Lung (tissue), 12 donors: ENCODE results near the gene TMCC3. TPM values are rescaled to one million over a fixed set of nuclear protein-coding genes. Genes with fewer than 3 reads are reported as not detected.

Experiments
- ATAC-seq: fragments of 200-7000 bp; cut with Tn5 transposase; one replicate; pipeline ENCODE4 v1.9.1; 2020; ENCODE audit warnings: moderate number of reproducible peaks; ENCODE audit not compliant: insufficient read depth, low FRiP score
- DNase-seq, 3 donors: peaks; one replicate each; pipeline ENCODE4 v3.0.0-alpha.2; 2013 to 2017
- H3K27ac ChIP-seq, 2 donors: one replicate each; pipeline ENCODE4 v1.5.1; 2013; ENCODE audit warnings: mild to moderate bottlenecking in 2 of 2, moderate library complexity in 2 of 2, control low read depth in 1 of 2, inconsistent platforms in 1 of 2, low read depth in 1 of 2, low read length in 1 of 2
- H3K27me3 ChIP-seq, 3 donors: one replicate each; pipeline ENCODE4 v1.5.1; 2013; ENCODE audit warnings: low read length in 2 of 3; ENCODE audit not compliant: control insufficient read depth in 3 of 3, insufficient read depth in 3 of 3
- H3K36me3 ChIP-seq, 4 donors: one replicate each; pipeline ENCODE4 v1.5.1; 2013; ENCODE audit warnings: low read length in 4 of 4, mild to moderate bottlenecking in 1 of 4, moderate library complexity in 1 of 4; ENCODE audit not compliant: control insufficient read depth in 4 of 4, insufficient read depth in 4 of 4
- H3K4me1 ChIP-seq, 5 donors: one replicate each; pipeline ENCODE4 v1.5.1; 2013; ENCODE audit warnings: low read length in 5 of 5, mild to moderate bottlenecking in 2 of 5, moderate library complexity in 1 of 5; ENCODE audit not compliant: control insufficient read depth in 5 of 5, insufficient read depth in 5 of 5
- H3K4me3 ChIP-seq: one replicate; pipeline ENCODE4 v1.5.1; 2013; ENCODE audit warnings: mild to moderate bottlenecking, control low read depth, moderate library complexity
- H3K9ac ChIP-seq, 2 donors: one replicate each; pipeline ENCODE4 v1.5.1; 2013; ENCODE audit warnings: low read length in 2 of 2, control low read depth in 1 of 2; ENCODE audit not compliant: insufficient read depth in 1 of 2
- H3K9me3 ChIP-seq, 4 donors: one replicate each; pipeline ENCODE4 v1.5.1; 2013; ENCODE audit warnings: low read length in 3 of 4, mild to moderate bottlenecking in 1 of 4, moderate library complexity in 1 of 4; ENCODE audit not compliant: control insufficient read depth in 4 of 4, insufficient read depth in 3 of 4
- CTCF ChIP-seq: IDR thresholded peaks from 2 replicates; pipeline ENCODE4 v1.5.1; 2012; ENCODE audit warnings: mild to moderate bottlenecking; ENCODE audit errors: control extremely low read depth, extremely low read depth
- WGBS, 2 donors: extraction: QIAGEN DNeasy Blood & Tissue Kit; methylation state at CpG; one replicate each; pipeline ENCODE4 v1.1.7; 2013; 5-methylcytosine and 5-hydroxymethylcytosine counted together
- polyA plus RNA-seq, 2 donors: library from polyadenylated mRNA; stranded (reverse); fragments of 200-250 nt; gene quantifications; one replicate each; pipeline ENCODE4 v1.2.1, GENCODE V29; 2013
- total RNA-seq, 2 donors: library from RNA; depleted of rRNA in 1 of 2; stranded (reverse); fragments of >200 nt in 1 of 2; gene quantifications; one replicate each; pipeline ENCODE4 v1.2.1, GENCODE V29; 2014 to 2021
- donor health status: control.
- donor health status: control.
- donor health status: Bipolar disorder and iron deficiency.
- donor health status: healthy.
- donor health status: DM: yes; HTN: yes; CAD: no.

The TMCC3 gene
- total and polyA plus RNA-seq, 4 donors = 1.7 to 17.8 (median 7.6) TPM

GRCh38 chr12:94678849-94679248 is 28.5 kb upstream of the TMCC3 start:
- no peak for TF ChIP-seq CTCF
- no peak for ATAC-seq
- H3K9me3 ChIP-seq = no peaks in the 10 kb centered on the region
- H3K36me3 ChIP-seq = no peaks in the 10 kb centered on the region
- H3K4me1 ChIP-seq = peaks cover 0 to 4% (median 0%) of the 10 kb centered on the region in 5 donors
- WGBS, 2 donors = 96 to 97% methylated on average over 6 of the region's 6 CpGs
- H3K4me3 ChIP-seq = no peak overlapping the region
- DNase-seq = no peak
- H3K9ac ChIP-seq = no peak overlapping the region
- H3K27ac ChIP-seq = no peak overlapping the region
- no peaks in the 10 kb centered on the region for H3K27me3 ChIP-seq

- no peak for TF ChIP-seq CTCF
- Histone ChIP-seq H3K36me3 (no peaks in the 10 kb centered on the region), H3K9me3 (no peaks in the 10 kb centered on the region), H3K9ac (no peak overlapping the region), H3K4me3 (no peak overlapping the region), H3K4me1 (peaks cover 0 to 4% (median 0%) of the 10 kb centered on the region in 5 donors), H3K27me3 (no peaks in the 10 kb centered on the region), H3K27ac (no peak overlapping the region)
- DNase-seq (no peak), ATAC-seq (no peak)
- 46 to 63% methylated on average over 9 of the region's 9 CpGs for WGBS, 2 donors
These were observed 28.0 kb upstream of the TMCC3 start for GRCh38 chr12:94678379-94678778.

GRCh38 chr12:94677778-94678177 is 27.4 kb upstream of the TMCC3 start:
- Histone ChIP-seq H3K4me3 (no peak overlapping the region), H3K4me1 (peaks cover 0 to 4% (median 0%) of the 10 kb centered on the region in 5 donors), H3K9ac (no peak overlapping the region), H3K36me3 (no peaks in the 10 kb centered on the region), H3K27ac (no peak overlapping the region), H3K9me3 (no peaks in the 10 kb centered on the region), H3K27me3 (no peaks in the 10 kb centered on the region)
- 78 to 90% methylated on average over 1 of the region's 1 CpG for WGBS, 2 donors
- peak in 2 of 3 donors; percentile 33 to 63 for DNase-seq
- ATAC-seq = no peak
- no peak for TF ChIP-seq CTCF

- ATAC-seq = no peak
- 79 to 83% methylated on average over 2 of the region's 2 CpGs for WGBS, 2 donors
- no peaks in the 10 kb centered on the region for H3K9me3 ChIP-seq
- H3K4me3 ChIP-seq = no peak overlapping the region
- no peak overlapping the region for H3K27ac ChIP-seq
- no peak for TF ChIP-seq CTCF
- no peaks in the 10 kb centered on the region for H3K27me3 ChIP-seq
- H3K4me1 ChIP-seq = peaks cover 0 to 4% (median 0%) of the 10 kb centered on the region in 5 donors
- H3K36me3 ChIP-seq = no peaks in the 10 kb centered on the region
- H3K9ac ChIP-seq = no peak overlapping the region
- no peak for DNase-seq
These were observed 26.6 kb upstream of the TMCC3 start for GRCh38 chr12:94676922-94677321.
